GM13977 (cell line): ENCODE measurements around the gene CNIH3.

Source experiments
- DNase-seq: peaks from one replicate; pipeline ENCODE4 v3.0.0; 2012; ENCODE audit warnings: low spot score
- in situ Hi-C: fragments of 300-500 bp; cut with MboI; formaldehyde crosslinking; loops from one replicate; pipeline ENCODE4 v1.12.0; 2022; ENCODE audit warnings: low sequenced_read_pairs, low pct_unique_long_range_greater_than_20kb, mixed read lengths, inconsistent platforms; ENCODE audit not compliant: unreplicated experiment
- TF ChIP-seq, protein P1 (sequence below): IDR thresholded peaks from 2 replicates; pipeline ENCODE4 v1.5.1; 2012; ENCODE audit warnings: mild to moderate bottlenecking, control low read depth; ENCODE audit not compliant: insufficient read depth; ENCODE audit errors: extremely low read depth, missing control alignments

CNIH3 gene

DNA sequence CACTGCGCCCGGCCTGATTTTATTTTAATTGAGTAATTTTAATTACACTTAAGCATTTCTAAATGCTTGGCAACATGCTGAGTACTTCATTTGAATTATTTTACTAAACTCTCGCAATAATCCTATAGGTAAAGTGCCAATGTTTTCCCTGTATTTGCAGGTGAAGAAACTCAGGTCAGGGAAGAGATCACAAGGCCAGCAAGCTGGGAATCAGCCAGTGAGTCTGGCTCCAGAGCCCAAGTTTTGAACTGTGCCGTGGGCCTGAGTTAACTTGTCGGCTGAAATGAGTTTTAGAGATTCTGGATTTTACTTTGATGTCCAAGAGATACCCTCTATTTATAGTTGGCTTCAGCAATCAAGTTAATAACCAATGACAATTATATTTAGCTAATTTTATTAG, 141.4 kb downstream of the CNIH3 start:
- in situ Hi-C loops: no loop called here
- TF ChIP-seq, protein P1, sequence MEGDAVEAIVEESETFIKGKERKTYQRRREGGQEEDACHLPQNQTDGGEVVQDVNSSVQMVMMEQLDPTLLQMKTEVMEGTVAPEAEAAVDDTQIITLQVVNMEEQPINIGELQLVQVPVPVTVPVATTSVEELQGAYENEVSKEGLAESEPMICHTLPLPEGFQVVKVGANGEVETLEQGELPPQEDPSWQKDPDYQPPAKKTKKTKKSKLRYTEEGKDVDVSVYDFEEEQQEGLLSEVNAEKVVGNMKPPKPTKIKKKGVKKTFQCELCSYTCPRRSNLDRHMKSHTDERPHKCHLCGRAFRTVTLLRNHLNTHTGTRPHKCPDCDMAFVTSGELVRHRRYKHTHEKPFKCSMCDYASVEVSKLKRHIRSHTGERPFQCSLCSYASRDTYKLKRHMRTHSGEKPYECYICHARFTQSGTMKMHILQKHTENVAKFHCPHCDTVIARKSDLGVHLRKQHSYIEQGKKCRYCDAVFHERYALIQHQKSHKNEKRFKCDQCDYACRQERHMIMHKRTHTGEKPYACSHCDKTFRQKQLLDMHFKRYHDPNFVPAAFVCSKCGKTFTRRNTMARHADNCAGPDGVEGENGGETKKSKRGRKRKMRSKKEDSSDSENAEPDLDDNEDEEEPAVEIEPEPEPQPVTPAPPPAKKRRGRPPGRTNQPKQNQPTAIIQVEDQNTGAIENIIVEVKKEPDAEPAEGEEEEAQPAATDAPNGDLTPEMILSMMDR: no peak
- DNase-seq: no peak

DNA sequence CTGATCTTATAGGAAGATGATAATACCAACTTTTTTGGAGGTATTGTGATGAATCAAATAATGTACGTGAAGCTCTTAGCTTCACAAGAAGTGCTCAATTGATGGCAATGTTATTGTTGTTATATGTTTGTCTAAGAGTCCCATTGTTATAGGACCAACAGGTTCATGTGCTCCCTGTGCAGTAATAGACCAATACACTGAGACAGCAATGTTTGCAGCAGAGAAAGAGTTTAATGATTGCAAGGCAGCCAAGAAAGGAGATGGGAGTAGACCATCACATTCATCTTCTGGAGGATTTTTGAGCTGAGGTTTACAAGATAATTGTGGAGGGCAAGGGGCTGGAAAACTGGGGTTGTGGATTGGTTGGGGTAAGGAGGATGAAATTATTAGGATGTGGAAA, 143.0 kb downstream of the CNIH3 start:
- TF ChIP-seq, protein P1: no peak
- in situ Hi-C loops: no loop called here
- no peak for DNase-seq

DNA sequence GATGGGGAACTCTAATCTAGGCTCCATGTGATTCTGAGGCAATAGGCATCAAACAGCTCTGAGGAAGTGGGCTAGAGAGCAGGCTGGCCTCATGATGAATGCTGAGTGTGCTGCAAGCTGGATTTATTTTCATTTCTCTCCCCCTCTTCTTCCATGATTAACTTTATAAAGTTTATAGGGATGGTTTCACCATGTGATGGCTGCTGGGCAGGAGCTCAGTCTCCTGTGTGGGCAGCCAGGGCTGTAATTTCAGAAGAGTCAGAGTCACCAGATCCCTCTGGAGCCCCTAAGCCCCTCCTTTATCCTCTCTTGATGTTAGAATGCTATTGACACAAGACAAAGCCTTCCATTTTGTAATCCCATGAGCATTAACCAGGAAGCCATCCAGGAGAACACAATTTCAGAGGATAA, 143.6 kb downstream of the CNIH3 start:
- TF ChIP-seq, protein P1: no peak
- no peak for DNase-seq
- in situ Hi-C loops: no loop called here

DNA sequence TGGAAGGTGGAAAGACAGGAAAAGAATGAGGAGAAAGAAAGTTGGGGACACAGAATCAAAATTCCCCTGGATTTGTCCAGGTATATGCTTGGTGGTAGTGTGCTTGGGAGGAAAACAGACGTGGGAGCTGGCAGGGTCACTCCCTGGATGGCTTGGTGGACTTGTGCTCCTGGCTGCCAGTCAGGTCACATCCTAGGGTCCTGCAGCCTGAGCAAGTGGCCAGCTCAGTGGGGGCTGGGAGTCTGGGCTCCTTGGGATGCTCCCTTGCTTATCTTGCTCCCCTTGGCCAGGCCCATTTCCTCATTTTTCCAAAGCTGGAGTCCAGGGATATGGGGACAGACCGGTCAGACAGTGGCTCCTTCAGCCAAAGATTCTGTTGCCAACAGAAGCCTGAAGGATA, 144.0 kb downstream of the CNIH3 start:
- TF ChIP-seq, protein P1: no peak
- no peak for DNase-seq
- in situ Hi-C loops: no loop called here

DNA sequence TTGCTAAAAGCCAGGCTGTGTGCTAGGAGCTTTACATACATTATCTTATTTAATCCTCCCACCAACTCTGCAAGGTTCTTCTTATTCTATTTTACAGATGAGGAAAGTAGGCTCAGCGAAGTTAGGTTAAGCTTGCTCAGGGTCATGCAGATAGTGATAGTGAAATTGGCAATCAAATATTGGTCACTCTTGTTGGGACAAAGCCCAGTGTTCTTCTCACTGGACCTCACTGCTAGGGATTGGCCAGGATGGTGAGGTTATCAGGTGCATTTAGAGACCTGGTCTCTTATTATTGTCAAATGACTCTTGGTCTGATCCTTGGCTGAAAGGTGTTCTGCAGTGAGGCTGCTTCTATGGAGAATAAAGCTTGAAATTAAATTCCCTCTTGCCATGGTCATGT, 145.1 kb downstream of the CNIH3 start:
- in situ Hi-C loops: no loop called here
- TF ChIP-seq, protein P1: no peak
- DNase-seq: no peak

DNA sequence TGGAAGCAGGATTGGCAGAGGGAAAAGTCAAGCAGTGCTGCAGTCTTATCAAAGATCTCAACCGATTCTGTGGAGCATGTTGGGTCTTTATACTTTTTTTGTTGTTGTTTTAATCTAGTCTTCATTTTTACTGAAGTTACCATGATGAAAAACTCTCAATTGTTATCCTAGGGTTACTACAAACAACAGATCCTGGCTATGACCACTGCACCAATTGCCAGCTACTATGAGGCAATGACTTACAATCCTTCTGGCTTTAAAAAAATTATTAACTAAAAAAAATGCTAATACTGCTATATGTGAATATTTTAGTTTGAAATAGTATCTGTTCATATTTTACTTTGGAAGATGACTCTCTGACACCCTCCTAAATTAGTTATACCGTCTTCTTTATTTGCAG, 145.9 kb downstream of the CNIH3 start:
- TF ChIP-seq, protein P1: no peak
- DNase-seq: no peak
- in situ Hi-C loops: no loop called here

DNA sequence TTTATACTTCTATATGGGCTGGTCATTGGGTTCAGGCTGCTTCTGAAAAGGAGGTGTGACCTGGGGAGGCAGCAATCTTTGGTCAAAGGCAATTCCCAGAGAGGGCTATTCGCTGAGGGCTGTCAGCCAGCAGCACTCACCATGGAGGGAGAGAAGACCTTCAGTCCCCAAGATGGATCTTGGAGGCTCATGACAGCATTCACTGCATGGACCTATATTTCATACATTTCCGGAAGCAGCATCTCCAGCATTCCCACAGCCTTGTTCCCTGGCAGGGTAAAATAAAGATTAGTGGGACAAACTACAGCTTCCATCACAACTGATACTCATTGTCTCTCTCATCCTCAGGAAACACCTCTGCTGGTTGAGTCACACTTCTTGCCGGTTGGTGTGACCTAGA, 146.6 kb downstream of the CNIH3 start:
- in situ Hi-C loops: no loop called here
- DNase-seq: no peak
- TF ChIP-seq, protein P1: no peak
